GM13977 (cell line): ENCODE data around the gene RIT2.
"Not testable (repeated sequence)": the region's sequence is repeated elsewhere in the genome, so short reads cannot be mapped to it uniquely, and the experiment has no call there.

Experiments
- DNase-seq: peaks from one replicate; pipeline ENCODE4 v3.0.0; 2012; ENCODE audit warnings: low spot score
- CTCF ChIP-seq: IDR thresholded peaks from 2 replicates; pipeline ENCODE4 v1.5.1; 2012; ENCODE audit warnings: mild to moderate bottlenecking, control low read depth; ENCODE audit not compliant: insufficient read depth; ENCODE audit errors: extremely low read depth, missing control alignments
- in situ Hi-C: fragments of 300-500 bp; cut with MboI; formaldehyde crosslinking; loops from one replicate; pipeline ENCODE4 v1.12.0; 2022; ENCODE audit warnings: low sequenced_read_pairs, low pct_unique_long_range_greater_than_20kb, mixed read lengths, inconsistent platforms; ENCODE audit not compliant: unreplicated experiment

The RIT2 gene

GRCh38 chr18:42742474-42742873 is 373.0 kb downstream of the RIT2 start:
- in situ Hi-C loops: no loop called here
- DNase-seq: no peak
- TF ChIP-seq CTCF: no peak

DNA sequence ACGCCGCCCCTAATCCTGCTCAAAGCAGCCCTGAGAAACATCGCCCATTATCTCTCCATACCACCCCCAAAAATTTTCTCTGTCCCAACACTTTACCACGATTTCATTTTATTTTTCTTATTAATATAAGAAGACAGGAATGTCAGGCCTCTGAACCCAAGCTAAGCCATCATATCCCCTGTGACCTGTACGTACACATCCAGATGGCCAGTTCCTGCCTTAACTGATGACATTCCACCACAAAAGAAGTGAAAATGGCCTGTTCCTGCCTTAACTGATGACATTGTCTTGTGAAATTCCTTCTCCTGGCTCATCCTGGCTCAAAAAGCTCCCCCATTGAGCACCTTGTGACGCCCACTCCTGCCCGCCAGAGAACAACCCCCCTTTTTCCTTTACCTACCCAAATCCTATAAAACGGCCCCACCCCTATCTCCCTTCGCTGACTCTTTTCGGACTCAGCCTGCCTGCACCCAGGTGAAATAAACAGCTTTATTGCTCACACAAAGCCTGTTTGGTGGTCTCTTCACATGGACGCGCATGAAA is 373.6 kb downstream of the RIT2 start:
- in situ Hi-C loops, DNase-seq: not testable (repeated sequence)

GRCh38 chr18:42741299-42741698 is 374.2 kb downstream of the RIT2 start:
- in situ Hi-C loops, DNase-seq: not testable (repeated sequence)

DNA sequence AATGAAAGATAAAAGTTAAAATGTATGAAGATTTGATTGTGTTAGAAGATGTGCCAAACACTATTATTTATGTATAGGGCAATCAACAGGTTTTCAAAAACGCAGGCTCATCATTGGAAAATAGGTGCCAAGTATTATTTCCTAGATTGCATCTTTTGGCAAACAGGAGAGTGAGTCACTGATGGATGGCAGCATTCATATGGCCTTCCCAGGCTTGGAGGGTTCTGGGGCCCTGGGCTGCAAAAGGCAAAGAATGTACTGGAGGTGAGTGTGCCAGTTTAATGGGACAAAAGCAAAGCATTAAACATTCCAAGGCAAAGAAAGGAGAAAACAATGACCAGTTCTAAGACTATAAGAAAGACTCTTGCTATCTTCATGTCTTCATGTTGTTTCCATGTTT is 379.4 kb downstream of the RIT2 start:
- no peak for TF ChIP-seq CTCF
- in situ Hi-C loops: no loop called here
- DNase-seq: no peak

GRCh38 chr18:42734520-42734919 is 381.0 kb downstream of the RIT2 start:
- TF ChIP-seq CTCF: no peak
- in situ Hi-C loops: no loop called here

GRCh38 chr18:42730272-42730671 is 385.2 kb downstream of the RIT2 start:
- no peak for TF ChIP-seq CTCF
- DNase-seq: no peak
- in situ Hi-C loops: no loop called here

More at GRCh38 chr18:42734520-42734919, 381.0 kb downstream of the RIT2 start:
- DNase-seq: no peak

- in situ Hi-C loops: no loop called here
- no peak for TF ChIP-seq CTCF
Observed at GRCh38 chr18:42719221-42719620, 396.3 kb downstream of the RIT2 start.

GRCh38 chr18:42712065-42712464 is 403.4 kb downstream of the RIT2 start:
- no peak for DNase-seq
- in situ Hi-C loops: no loop called here
- TF ChIP-seq CTCF: no peak

More at GRCh38 chr18:42719221-42719620, 396.3 kb downstream of the RIT2 start:
- DNase-seq: no peak
